Measurements from ENCODE around the gene WNK1. TPM values are rescaled to one million over a fixed set of nuclear protein-coding genes. Genes with fewer than 3 reads are reported as not detected.

The WNK1 gene
- total RNA-seq, 4 donors from 2014 or later = 153 to 220 (median 178) TPM

GRCh38 chr12:863285-863684 lies 110.9 kb downstream of the WNK1 start:
- WGBS, 2 donors = 46 to 53% methylated on average over 1 of the region's 1 CpG
- H3K4me3 ChIP-seq = no peak overlapping the region

GRCh38 chr12:865614-866013 lies 113.2 kb downstream of the WNK1 start:
- TF ChIP-seq EP300 (IDR thresholded peaks at IDR 0.05) (no peak), POLR2A (IDR thresholded peaks at IDR 0.05) (no peak)
- TF ChIP-seq, protein P1, sequence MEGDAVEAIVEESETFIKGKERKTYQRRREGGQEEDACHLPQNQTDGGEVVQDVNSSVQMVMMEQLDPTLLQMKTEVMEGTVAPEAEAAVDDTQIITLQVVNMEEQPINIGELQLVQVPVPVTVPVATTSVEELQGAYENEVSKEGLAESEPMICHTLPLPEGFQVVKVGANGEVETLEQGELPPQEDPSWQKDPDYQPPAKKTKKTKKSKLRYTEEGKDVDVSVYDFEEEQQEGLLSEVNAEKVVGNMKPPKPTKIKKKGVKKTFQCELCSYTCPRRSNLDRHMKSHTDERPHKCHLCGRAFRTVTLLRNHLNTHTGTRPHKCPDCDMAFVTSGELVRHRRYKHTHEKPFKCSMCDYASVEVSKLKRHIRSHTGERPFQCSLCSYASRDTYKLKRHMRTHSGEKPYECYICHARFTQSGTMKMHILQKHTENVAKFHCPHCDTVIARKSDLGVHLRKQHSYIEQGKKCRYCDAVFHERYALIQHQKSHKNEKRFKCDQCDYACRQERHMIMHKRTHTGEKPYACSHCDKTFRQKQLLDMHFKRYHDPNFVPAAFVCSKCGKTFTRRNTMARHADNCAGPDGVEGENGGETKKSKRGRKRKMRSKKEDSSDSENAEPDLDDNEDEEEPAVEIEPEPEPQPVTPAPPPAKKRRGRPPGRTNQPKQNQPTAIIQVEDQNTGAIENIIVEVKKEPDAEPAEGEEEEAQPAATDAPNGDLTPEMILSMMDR (IDR thresholded peaks at IDR 0.05) = no peak
- DNase-seq (ENCODE audit: low spot score in 2 of 2) = no peak
- Histone ChIP-seq H3K27ac (no peak overlapping the region), H3K4me3 (no peak overlapping the region), H3K9me3 (no peaks in the 10 kb centered on the region), H3K36me3 (peaks cover 0 to 91% (median 0%) of the 10 kb centered on the region in 3 donors), H3K27me3 (no peaks in the 10 kb centered on the region), H3K4me1 (no peaks in the 10 kb centered on the region)
- 92 to 93% methylated on average over 1 of the region's 1 CpG for WGBS, 2 donors

More at GRCh38 chr12:863285-863684, 110.9 kb downstream of the WNK1 start:
- DNase-seq (ENCODE audit: low spot score in 2 of 2) = no peak
- Histone ChIP-seq H3K36me3 (peaks cover 0 to 89% (median 0%) of the 10 kb centered on the region in 3 donors), H3K27me3 (no peaks in the 10 kb centered on the region), H3K27ac (no peak overlapping the region), H3K9me3 (no peaks in the 10 kb centered on the region), H3K4me1 (no peaks in the 10 kb centered on the region)
- TF ChIP-seq, protein P1 (IDR thresholded peaks at IDR 0.05) = no peak
- TF ChIP-seq EP300 (IDR thresholded peaks at IDR 0.05) (no peak), POLR2A (IDR thresholded peaks at IDR 0.05) (no peak)

- Histone ChIP-seq H3K9me3 (no peaks in the 10 kb centered on the region), H3K27ac (no peak overlapping the region), H3K4me1 (no peaks in the 10 kb centered on the region), H3K27me3 (no peaks in the 10 kb centered on the region), H3K36me3 (peaks cover 0 to 91% (median 0%) of the 10 kb centered on the region in 3 donors), H3K4me3 (no peak overlapping the region)
- no peak for TF ChIP-seq POLR2A (IDR thresholded peaks at IDR 0.05)
- TF ChIP-seq, protein P1 (IDR thresholded peaks at IDR 0.05) = no peak
- DNase-seq (ENCODE audit: low spot score in 2 of 2) = no peak
- WGBS, 2 donors = 95 to 96% methylated on average over 5 of the region's 5 CpGs
These were observed 115.5 kb downstream of the WNK1 start for GRCh38 chr12:867905-868304.

DNA sequence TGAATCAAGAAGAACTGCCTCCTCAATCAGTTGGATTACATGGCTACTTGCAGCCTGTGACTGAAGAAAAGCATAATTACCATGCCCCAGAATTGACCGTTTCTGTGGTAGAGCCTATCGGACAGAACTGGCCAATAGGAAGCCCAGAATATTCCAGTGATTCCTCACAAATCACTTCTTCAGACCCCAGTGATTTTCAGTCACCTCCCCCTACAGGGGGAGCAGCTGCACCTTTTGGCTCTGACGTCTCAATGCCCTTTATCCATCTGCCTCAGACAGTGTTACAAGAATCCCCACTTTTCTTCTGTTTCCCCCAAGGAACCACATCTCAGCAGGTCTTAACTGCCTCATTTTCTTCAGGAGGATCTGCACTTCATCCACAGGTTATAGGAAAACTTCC lies 116.3 kb downstream of the WNK1 start:
- H3K4me1 ChIP-seq = no peaks in the 10 kb centered on the region
- H3K36me3 ChIP-seq = peaks cover 0 to 90% (median 0%) of the 10 kb centered on the region in 3 donors
- WGBS, 2 donors = 62 to 72% methylated on average over 3 of the region's 3 CpGs
- H3K4me3 ChIP-seq = no peak overlapping the region
- TF ChIP-seq POLR2A (IDR thresholded peaks at IDR 0.05) (no peak), EP300 (IDR thresholded peaks at IDR 0.05) (no peak)
- TF ChIP-seq, protein P1 (IDR thresholded peaks at IDR 0.05) = no peak
- no peak overlapping the region for H3K27ac ChIP-seq
- no peaks in the 10 kb centered on the region for H3K27me3 ChIP-seq
- no peaks in the 10 kb centered on the region for H3K9me3 ChIP-seq
- DNase-seq (ENCODE audit: low spot score in 2 of 2) = no peak

- H3K4me1 ChIP-seq = no peaks in the 10 kb centered on the region
- WGBS, 2 donors = 93 to 94% methylated on average over 1 of the region's 1 CpG
- no peak for DNase-seq (ENCODE audit: low spot score in 2 of 2)
These were observed 118.0 kb downstream of the WNK1 start for GRCh38 chr12:870378-870777.

More at GRCh38 chr12:870378-870777, 118.0 kb downstream of the WNK1 start:
- Histone ChIP-seq H3K27me3 (no peaks in the 10 kb centered on the region), H3K27ac (no peak overlapping the region), H3K4me3 (no peak overlapping the region), H3K36me3 (peaks cover 0 to 88% (median 0%) of the 10 kb centered on the region in 3 donors), H3K9me3 (no peaks in the 10 kb centered on the region)
- TF ChIP-seq POLR2A (IDR thresholded peaks at IDR 0.05) = no peak
- no peak for TF ChIP-seq EP300 (IDR thresholded peaks at IDR 0.05)
- TF ChIP-seq, protein P1 (IDR thresholded peaks at IDR 0.05) = no peak
